ENCODE data around the gene RASSF5.
"Not testable (repeated sequence)": the region's sequence is repeated elsewhere in the genome, so short reads cannot be mapped to it uniquely, and the experiment has no call there.

The RASSF5 gene

GRCh38 chr1:206480211-206480610 lies 27.1 kb upstream of the RASSF5 start:
- H3K4me3 ChIP-seq = no peak overlapping the region
- H3K27ac ChIP-seq = no peak overlapping the region
- TF ChIP-seq CTCF (IDR thresholded peaks at IDR 0.05) = no peak
- no peak for DNase-seq (ENCODE audit: low spot score)

GRCh38 chr1:206482611-206483010 lies 24.7 kb upstream of the RASSF5 start:
- no peak for DNase-seq (ENCODE audit: low spot score)
- Histone ChIP-seq H3K27ac (no peak overlapping the region), H3K4me3 (no peak overlapping the region)
- no peak for TF ChIP-seq CTCF (IDR thresholded peaks at IDR 0.05)

- not testable (repeated sequence) for DNase-seq (ENCODE audit: low spot score); H3K27ac ChIP-seq; H3K4me3 ChIP-seq
These were observed 23.5 kb upstream of the RASSF5 start for GRCh38 chr1:206483864-206484263.

GRCh38 chr1:206484901-206485300 lies 22.4 kb upstream of the RASSF5 start:
- no peak for DNase-seq (ENCODE audit: low spot score)
- Histone ChIP-seq H3K4me3 (no peak overlapping the region), H3K27ac (no peak overlapping the region)
- no peak for TF ChIP-seq CTCF (IDR thresholded peaks at IDR 0.05)

- no peak overlapping the region for H3K4me3 ChIP-seq
- TF ChIP-seq CTCF (IDR thresholded peaks at IDR 0.05) = no peak
- no peak overlapping the region for H3K27ac ChIP-seq
- DNase-seq (ENCODE audit: low spot score) = no peak
These were observed 20.1 kb upstream of the RASSF5 start for GRCh38 chr1:206486995-206487788.

GRCh38 chr1:206487970-206488369 lies 19.4 kb upstream of the RASSF5 start:
- Histone ChIP-seq H3K4me3 (no peak overlapping the region), H3K27ac (no peak overlapping the region)
- TF ChIP-seq CTCF (IDR thresholded peaks at IDR 0.05) = no peak
- DNase-seq (ENCODE audit: low spot score) = no peak

GRCh38 chr1:206488466-206488865 lies 18.9 kb upstream of the RASSF5 start:
- DNase-seq (ENCODE audit: low spot score) = no peak
- TF ChIP-seq CTCF (IDR thresholded peaks at IDR 0.05) = no peak
- Histone ChIP-seq H3K4me3 (no peak overlapping the region), H3K27ac (no peak overlapping the region)
